Stimulated activated CD8-positive, alpha-beta memory T cell treated with anti-CD3 and anti-CD28 coated beads, Interleukin-7, amount 100 ng/mL, for 48 hours (primary cell): ENCODE measurements around the gene TLCD1.
"Not testable (repeated sequence)": the region's sequence is repeated elsewhere in the genome, so short reads cannot be mapped to it uniquely, and the experiment has no call there.

Source experiments
- DNase-seq, 2 donors: peaks; one replicate each; pipeline ENCODE4 v3.0.0-alpha.2; 2020; ENCODE audit warnings: low read depth in 1 of 2; ENCODE audit errors: extremely low read depth in 1 of 2

TLCD1 gene

DNA sequence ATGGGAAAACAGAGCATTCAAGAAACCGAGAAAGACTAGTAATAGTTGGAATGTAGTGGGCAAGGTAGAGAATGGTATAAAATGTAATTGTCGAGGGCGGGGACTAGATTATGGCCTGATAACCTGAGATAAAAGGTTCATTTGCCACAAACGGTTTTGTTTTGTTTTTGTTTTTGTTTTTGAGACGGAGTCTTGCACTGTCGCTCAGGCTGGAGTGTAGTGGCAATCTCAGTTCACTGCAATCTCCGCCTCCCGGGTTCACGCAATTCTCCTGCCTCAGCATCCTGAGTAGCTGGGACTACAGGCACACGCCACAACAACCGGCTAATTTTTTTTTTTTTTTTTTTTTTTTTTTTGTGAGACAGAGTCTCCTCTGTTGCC is 3.9 kb upstream of the TLCD1 start:
- no peak for DNase-seq

DNA sequence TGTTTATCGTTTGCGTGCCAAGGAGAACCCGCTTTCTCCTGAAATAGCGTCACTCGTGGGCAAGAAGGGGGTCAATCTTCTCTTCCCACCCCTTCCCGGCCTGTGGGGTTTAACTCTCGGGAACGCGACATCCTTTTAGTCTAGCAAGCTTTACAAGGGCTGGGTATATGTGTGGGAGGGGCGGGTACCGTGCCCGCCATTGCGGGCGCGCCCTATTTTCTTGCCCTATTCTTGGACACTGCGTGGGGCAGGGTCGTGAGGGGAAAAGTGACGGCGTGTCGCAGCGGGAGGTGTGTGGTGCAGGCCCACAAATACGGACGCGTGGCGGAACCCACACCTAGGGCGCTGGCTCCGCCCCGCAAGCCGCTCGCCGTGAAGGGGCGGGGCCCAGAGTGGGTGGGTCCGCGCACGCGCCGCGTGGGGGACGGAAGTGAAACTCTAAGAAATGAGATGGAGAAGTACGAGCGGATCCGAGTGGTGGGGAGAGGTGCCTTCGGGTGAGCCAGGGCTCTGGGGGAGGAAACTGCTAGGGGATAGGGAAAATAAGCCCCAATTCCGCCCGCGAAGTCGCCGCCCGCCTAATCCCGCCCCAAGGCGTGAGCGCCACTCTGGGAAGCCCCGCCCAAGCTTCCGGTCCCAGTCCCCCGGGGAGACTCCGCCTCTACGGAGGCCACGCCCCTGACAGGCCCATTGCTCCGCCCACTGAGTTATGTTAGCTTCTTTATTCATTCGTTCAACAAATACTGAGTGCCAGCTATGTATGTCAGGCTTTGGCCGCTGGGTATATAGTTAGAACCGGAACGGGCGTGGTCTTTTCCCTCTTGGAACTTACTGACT is 2.5 kb upstream of the TLCD1 start, which contains the start of gene NEK8:
NEK8 (plus strand) TSS at position 425 of the 837 bp plus-strand sequence; CDS start at position 451, 26 bp downstream.
- peak; percentile 92 to 96 for DNase-seq

DNA sequence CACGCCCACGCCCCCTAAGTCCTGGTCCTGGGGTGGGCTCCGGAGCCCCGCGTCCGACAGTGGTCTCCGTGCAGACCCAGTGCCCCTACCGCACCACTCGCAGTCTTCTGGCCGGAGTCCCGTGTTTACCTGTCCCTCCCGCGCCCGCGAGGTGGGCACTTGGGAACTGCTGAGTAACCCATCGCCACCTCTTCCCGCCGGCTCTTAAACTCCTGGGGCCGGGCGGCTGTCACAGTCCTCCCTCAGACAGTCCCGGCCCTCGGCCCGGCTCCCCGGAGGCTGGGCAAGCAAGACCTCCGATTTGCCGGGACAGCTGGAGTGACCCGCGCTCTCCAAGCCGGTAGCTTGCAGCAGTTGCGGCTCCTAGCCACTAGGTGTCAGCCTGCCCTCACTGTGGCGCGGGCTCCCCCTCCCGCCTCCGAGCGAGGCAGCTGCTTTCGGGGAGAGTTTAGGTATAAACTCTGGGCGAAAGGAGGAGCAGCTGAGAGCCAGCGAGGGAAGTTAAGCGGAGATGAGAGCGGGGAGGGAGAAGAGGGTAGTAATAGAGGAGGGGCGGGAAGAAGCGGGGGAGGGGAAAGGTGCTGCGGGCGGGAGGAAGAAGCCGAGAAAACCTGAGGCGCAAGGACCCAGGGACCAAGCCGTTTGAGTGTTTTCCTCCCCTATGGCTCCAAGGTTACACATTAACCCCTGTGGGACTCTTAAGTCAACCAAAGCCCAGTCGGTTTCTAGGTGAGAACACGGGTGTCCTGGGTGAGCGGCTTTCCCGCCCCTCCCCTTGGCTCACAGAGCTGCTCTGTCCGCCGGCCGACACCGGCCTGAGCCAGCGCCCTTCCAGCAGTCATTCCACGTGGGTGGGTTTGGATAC is 826 bp upstream of the TLCD1 start:
- DNase-seq: peak; percentile 79 to 89

DNA sequence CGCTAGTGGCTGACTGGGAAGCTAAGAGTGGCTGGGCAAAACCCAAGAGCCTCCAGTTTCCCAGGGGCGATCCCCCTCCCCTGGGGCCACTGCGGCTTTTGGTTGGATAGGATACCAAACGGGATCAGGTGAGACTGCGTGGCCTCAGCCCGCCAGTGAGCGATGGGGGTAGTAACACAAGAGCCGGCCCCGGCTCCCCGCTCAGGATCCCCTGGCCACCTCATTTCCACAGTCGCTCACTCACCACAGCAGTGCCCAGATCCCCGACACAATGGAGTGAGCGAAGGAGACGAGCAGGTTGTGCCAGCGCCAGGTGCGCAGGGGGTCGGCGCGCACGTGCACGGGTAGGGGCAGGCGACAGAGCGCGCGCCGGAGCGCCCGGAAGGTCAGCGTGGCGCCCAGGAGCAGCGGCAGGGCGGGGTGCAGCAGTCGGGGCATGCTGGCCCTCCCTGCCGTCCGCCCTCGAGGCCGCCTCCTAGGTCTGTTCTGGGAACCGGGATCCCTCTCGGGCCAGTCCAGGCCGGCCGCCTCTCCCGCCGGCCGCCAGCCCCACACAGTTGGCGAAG is 290 bp downstream of the TLCD1 start:
- peak in 1 of 2 donors; percentile 59 for DNase-seq

DNA sequence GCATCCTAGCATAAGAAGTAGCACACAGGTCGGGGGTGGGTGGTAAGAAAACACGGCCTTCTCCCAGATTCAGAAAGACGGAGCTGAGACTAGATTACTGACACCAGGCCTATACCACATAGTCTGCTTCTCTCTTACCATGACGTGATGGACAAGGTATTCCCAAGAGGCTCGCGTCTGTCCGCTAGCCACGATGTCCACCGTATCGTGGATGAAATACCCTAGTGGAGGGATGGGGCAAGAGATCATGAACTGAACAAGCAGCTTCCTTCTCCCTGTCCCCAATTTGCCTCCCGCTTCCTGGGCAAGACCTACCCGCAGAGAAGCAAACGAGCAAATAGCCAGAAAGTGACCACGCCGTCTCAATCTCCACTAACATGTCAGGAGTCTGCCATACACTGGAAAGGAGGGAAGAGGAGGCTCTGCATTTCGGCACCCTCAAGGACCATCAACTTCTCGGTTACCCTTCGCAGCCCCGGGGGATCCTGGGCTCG is 820 bp downstream of the TLCD1 start:
- DNase-seq: no peak

DNA sequence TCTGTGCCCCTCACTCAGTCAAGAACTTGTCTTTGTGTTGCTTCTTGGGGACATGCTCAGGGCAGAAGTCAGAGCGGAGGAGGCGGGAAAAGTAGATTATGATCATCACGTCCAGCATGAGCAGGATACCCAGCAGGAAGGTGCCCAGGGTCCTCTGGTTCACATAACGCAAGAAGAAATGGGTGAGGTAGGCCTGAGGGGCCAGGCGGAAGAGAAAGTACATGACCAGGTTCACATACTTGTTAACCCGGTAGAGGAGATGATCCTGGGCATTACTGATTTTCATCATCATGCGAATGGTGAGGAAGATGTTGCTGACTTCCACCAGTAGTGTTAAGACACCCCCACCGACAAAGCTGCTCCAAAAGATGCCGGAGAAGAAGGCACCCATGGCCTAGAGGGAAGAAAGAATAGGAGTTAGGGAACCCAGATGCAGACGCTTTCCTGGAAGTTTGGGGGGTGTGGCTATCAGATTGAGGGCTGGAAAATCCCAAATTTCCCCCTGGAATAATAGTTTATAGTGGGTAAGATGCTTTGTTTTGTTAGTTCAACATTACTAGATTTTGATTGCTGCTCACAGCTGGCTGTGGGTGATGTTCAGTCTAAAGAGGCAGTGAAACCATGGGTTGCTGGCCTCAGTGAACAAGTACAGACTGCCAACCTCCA is 1.4 kb downstream of the TLCD1 start:
- DNase-seq: no peak

DNA sequence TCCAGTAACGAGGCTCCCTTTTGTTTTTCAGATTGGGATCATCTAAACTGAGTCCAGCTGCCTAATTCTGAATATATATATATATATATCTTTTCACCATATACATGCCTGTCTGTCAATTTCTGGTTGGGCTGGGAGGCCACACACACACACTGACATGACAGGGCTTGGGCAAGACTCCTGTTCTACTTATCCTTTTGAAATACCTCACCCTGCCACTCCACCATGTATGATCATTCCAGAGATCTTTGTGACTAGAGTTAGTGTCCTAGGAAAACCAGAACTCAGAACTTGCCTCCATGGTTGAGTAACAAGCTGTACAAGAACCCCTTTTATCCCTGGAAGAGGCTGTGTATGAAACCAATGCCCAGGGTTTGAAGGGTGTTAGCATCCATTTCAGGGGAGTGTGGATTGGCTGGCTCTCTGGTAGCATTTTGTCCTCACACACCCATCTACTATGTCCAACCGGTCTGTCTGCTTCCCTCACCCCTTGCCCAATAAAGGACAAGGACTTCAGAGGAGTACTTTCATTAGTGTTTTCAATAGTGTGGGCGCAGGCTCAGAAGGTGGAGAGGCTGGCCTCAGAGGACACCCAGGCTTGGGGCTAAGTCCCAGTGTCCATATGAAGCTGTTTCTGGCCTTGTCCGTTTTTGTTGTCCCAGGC is 2.1 kb downstream of the TLCD1 start:
- DNase-seq: not testable (repeated sequence)

DNA sequence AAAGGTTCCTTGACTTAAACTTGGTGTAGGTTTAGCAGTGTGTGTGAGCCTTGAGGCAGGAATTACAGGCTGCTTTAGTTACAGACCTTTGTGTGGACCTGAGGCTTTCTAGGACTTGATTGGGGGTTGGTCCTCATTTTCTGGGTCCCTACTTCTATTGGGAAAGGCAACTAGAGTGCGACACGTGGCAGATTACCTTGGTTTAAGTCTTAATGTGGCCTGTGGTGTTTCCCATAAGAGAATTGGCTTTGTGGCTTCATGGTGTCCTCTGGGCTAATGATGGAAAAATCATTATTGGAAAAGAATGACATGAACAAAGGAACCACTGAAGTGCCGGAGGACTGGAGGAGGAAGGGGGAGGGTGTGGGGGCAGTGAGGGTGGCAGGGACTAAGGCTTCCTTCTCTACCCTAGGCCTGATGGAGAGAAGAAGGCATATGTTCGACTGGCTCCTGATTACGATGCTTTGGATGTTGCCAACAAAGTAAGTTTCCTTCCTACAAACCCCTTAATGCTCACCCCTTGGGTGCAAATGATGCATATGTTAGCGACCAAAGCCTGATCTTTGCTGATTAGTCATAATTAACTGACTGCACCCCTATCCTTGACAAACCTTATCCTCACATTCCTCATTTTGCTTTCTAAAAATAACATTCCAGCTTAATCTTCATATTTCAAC is 2.7 kb downstream of the TLCD1 start:
- DNase-seq: no peak

DNA sequence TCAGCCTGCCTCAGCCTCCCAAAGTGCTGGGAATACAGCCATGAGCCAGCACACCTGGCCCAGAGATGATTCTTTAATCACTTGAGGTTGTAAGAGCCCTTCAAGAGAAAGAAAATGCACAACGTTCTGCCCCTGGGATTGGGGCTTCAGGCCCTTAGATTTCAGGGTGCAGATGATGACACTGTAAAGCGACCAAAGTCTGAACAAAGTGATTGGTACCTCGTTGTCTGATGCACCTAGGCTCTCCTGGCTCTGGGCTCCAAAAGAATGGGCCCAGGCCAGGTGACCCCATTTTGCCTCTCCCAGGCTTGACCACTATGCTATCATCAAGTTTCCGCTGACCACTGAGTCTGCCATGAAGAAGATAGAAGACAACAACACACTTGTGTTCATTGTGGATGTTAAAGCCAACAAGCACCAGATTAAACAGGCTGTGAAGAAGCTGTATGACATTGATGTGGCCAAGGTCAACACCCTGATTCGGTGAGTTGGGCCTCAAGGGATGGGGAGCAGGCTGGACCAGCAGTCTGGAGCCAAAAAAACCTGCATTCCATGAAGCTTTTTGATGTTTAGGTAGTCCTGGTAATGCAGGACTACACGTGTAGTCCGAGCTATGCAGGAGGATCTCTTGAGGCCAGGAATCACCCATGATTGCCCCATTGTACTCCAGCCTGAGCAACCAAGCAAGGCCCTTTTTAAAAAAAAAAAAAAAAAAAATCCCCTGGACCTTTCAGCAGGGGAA is 3.4 kb downstream of the TLCD1 start:
- DNase-seq: no peak

DNA sequence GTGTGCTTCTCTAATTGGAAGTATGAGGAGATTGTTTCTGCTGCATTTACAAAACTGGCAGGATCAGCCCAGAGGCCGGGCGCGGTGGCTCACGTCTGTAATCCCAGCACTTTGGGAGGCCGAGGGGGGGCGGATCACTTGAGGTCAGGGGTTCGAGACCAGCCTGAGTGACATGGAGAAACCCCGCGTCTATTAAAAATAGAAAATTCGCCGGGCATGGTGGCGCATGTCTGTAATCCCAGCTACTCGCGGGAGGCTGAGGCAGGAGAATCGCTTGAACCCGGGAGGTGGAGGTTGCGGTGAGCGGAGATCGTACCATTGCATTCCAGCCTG is 5.1 kb downstream of the TLCD1 start:
- DNase-seq: not testable (repeated sequence)

DNA sequence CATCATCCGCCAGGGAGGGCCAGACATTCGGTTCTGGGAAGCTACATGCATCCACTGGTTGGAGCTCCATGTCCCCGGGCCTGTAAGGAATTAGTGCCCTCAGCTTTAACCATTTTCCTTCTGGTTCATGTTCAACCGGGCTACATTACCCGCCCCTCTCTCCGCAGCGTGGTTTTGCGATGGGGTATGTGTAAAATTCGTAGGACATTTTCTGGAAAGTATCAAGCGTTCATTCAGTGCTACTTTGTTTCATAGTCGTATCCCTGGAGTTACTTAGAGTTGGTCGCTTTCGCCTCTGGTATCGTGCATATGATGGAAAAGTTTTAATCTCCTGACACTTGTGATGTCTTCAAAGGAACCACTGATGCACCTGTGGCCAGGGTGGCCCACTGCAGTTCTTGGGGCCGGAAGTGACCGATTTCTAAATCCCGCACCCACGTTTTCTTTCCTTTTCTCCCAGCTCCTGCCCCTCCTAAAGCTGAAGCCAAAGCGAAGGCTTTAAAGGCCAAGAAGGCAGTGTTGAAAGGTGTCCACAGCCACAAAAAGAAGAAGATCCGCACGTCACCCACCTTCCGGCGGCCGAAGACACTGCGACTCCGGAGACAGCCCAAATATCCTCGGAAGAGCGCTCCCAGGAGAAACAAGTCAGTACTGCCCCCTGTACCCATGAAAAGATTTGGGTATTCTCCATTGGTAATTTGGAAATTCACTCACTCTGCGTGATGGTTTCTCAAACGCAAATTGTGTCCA is 5.6 kb downstream of the TLCD1 start:
- no peak for DNase-seq

DNA sequence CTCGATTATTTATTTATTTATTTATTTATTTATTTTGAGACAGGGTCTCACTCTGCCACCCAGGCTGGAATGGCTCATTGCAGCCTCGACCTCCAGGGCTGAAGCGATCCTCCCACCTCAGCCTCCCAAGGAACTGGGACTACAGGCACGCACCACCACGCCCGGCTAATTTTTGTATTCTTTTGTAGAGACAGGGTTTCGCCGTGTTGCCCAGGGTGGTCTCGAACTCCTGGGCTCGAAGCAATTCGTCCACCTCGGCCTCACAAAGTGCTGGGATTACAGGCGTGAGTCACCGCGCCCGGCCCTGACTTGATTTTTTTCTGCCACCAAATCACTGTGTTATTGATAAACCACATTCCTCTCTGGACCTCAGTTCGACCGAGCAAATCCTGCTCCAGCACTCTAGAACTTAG is 7.0 kb downstream of the TLCD1 start:
- no peak for DNase-seq

DNA sequence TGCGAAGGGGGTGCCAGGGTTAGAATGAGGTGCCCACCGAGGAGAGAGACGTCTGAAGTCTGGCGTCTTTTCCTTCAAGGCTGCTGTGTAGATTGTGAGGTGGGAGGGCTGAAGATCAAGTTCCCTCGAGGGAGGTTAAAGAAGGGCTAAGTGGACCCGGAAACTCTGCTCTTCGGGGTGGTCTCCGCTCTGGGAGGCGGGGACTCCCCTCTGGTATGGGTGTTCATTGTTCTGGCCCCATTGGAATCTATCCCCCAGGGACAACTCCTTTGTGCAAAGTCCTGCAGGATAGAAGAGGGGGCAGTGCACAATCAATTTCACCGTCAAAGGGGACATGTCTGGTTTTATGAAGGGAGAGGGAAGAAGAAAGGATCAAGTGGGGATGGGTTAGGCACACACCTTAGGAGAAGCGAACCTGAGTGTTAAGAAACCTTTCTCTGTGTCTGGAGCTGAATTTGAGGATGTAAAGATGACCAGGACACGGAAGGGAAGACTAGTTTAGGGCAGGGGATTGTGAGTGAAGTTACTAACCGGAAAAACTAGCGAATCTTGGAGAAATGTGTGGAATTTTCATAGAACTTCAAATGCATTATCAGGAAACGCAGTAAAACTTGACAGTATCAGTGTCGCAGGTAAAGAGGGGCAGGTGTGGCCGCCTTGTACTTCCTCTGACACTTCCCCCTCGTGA is 7.6 kb downstream of the TLCD1 start:
- DNase-seq: no peak

DNA sequence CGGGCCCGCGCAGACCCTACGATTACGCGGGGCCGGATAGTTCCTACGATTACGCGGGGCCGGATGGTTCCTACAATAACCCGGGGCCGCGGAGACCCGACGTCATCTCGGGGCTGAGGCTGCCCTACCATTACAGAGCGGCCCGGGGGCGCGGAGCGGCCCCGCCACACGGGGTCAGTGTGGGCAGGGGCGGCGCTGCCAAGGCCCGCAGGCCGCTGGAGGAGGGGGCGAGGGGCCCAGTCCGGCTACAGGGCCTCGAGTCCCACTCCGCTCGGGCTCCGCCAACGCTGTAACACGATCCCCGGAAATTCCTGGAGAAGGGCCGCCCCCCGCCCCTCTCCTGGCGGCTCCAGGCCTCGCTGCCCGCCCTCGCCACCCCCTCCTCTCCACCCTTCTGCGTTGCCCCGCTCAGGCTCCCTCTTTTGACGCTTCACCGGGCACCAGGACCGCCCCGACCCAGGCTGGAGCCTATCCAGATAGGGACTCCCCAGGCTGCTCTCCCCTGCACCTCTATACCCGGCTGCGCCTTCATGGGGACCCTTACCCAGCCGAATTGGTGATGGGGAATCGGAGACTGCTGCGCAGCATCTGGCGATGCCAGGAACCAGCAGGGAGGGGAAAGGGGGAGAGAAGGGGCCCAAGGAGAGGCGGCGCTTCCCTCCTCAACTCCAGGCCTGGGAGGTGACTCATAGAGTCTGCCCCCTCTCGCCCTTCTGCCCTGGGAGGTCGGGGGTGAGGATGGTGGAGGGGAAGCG is 8.3 kb downstream of the TLCD1 start, which contains the start of gene RAB34:
RAB34 (minus strand) TSS at position 291 of the 755 bp plus-strand sequence. CDS start 602 bp downstream, outside the sequence.
- DNase-seq: no peak

DNA sequence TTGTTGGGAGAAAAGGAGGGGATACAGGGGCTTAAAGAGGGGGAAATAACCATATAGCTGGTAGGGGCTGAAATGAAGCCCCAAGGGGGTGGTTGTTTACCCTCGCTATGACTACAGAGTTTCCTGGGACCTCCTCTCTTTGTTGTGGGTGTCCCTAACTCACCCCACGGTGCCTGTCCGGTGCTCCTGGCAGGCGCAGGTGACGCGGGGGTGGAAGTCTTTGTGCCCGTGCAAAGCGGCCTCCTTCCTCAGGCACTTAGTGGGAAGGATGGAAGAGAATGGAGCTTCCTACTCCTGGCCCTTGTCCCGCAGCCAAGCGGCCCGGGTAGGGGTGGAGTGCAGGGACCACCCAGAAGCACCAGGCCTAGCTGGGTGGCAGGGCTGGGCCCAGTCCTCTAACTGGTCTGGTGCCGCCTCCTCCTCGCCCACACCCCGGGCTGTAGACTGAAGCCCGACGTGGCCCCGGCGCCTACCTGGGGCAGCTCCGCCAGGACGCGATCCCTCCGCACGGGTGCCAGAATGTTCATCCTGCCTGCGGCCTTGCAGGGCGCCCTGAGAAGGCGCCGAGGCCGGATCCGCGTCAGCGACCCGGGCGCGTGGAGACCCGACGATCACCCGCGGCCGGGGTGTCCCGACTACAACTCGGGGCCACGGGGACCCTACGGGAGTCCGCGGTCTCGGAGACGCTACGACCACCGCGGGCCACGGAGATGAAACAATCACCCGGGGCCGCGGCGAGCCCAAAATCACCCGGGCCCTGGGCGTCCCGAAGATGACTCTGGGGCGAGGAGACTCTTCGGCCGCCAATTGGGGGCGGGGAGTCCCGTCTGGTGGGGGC is 9.1 kb downstream of the TLCD1 start:
- DNase-seq: no peak

DNA sequence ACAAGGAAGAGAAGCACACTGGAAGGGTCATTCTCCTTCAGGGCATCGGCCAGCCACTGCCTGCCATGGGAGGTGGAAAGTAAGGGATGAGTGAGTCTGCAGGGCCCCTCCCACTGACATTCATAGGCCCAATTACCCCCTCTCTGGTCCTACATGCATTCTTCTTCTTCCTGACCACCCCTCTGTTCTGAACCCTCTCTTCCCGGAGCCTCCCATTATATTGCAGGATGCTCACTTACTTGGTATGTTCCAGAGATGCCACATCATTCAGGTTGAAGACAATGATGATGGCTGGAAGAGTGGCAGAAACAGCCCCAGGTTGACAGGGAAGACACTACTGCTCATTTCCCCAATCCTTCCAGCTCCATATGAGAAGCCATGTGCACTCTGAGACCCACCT is 10.8 kb downstream of the TLCD1 start:
- no peak for DNase-seq
